ENCODE data around the gene KATNA1.

GRCh38 chr6:149608381-149608982, 40.0 kb downstream of the KATNA1 start:
- TF ChIP-seq, protein P1, sequence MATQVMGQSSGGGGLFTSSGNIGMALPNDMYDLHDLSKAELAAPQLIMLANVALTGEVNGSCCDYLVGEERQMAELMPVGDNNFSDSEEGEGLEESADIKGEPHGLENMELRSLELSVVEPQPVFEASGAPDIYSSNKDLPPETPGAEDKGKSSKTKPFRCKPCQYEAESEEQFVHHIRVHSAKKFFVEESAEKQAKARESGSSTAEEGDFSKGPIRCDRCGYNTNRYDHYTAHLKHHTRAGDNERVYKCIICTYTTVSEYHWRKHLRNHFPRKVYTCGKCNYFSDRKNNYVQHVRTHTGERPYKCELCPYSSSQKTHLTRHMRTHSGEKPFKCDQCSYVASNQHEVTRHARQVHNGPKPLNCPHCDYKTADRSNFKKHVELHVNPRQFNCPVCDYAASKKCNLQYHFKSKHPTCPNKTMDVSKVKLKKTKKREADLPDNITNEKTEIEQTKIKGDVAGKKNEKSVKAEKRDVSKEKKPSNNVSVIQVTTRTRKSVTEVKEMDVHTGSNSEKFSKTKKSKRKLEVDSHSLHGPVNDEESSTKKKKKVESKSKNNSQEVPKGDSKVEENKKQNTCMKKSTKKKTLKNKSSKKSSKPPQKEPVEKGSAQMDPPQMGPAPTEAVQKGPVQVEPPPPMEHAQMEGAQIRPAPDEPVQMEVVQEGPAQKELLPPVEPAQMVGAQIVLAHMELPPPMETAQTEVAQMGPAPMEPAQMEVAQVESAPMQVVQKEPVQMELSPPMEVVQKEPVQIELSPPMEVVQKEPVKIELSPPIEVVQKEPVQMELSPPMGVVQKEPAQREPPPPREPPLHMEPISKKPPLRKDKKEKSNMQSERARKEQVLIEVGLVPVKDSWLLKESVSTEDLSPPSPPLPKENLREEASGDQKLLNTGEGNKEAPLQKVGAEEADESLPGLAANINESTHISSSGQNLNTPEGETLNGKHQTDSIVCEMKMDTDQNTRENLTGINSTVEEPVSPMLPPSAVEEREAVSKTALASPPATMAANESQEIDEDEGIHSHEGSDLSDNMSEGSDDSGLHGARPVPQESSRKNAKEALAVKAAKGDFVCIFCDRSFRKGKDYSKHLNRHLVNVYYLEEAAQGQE (IDR thresholded peaks at IDR 0.05; ENCODE audit: low read depth): no peak
- TF ChIP-seq, protein P2, sequence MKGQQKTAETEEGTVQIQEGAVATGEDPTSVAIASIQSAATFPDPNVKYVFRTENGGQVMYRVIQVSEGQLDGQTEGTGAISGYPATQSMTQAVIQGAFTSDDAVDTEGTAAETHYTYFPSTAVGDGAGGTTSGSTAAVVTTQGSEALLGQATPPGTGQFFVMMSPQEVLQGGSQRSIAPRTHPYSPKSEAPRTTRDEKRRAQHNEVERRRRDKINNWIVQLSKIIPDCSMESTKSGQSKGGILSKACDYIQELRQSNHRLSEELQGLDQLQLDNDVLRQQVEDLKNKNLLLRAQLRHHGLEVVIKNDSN (IDR thresholded peaks at IDR 0.05): no peak
- no peak for TF ChIP-seq YY1 (IDR thresholded peaks at IDR 0.05; ENCODE audit: low read depth)
- TF ChIP-seq, protein P3, sequence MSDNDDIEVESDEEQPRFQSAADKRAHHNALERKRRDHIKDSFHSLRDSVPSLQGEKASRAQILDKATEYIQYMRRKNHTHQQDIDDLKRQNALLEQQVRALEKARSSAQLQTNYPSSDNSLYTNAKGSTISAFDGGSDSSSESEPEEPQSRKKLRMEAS (IDR thresholded peaks at IDR 0.05): no peak
